Stimulated activated naive CD4-positive, alpha-beta T cell (primary cell): ENCODE measurements around the gene LRRC42.

Source experiments
- DNase-seq, 6 experiments: peaks; one replicate each; lab custom pipeline; 2025; lab: John Stamatoyannopoulos, UW

LRRC42 gene

DNA sequence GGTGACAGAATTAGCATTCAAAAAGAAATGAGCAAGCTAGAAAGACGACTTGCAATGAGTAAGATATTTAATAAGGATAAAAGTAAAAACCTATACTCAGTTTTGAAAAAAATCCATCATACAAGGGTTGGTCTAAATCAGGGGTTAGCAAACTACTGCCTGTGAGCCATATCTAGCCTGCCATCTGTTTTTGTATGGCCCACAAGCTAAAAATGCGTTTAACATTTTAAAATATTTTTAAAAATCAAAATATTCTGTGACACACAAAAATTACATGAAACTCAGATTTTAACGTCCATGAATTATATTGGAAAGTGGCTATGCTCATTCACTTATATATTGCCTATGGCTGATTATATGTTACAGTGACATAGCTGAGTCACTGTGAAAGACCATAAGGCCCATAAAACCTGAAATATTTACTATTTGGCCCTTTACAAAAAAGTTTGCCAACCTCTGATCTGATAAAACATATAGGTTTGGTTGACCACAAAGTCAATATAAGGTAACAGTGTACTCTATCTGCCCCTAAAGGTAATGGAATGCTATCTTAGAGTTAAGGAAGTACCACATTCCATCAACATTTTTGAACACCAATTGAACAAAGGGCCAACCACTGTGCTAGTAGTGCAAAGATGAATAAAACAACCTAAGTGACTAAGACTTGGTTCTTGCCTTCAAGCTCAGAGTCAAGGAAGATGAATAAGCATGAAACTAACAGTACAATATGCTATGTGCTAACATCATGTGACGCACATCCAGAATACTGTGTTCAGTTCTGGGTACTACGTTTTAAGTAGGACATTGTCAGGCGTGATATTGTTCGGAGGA is 3.8 kb upstream of the LRRC42 start:
- no peak for DNase-seq

DNA sequence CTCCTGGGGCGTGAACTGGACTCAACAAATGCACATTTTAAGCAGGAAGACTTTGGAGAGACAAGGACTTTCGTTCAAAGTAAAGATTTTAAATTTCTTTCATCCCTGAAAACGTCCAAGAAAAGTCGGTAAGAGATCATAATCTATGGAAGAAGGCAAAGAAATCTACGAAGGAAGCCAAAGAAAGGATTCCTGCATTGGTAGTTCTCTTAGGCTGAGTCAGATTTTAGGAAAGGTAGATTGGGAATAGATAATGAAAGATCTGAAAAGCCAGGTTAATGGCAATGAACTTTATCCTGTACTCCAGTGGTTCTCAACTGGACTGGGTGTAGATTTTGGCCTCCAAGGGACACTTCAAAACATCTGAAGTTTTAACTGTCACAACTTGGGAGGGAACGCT is 3.1 kb upstream of the LRRC42 start:
- no peak for DNase-seq

DNA sequence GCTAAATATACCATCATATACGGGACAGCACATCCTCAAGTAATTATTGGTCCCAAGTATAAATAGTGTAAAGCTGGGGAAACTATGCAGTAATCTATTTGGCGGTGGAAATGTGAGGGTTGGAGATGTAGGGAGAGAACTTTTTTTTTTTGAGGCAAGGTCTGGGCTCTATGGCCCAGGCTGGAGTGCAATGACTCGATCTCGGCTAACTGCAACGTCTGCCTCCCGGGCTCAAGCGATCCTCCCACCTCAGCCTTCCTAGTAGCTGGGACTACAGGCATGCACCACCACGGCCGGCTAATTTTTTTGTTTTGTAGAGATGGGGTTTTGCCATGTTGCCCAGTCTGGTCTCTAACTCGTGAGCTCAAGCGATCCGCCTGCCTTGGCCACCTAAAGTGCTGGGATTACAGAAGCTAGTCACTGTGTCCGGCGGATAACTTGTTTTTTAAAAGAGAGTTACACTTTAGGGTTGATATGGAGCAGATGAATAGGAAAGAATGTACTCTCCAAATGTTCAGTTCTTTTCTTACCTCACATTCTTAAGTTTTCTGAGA is 2.6 kb upstream of the LRRC42 start:
- DNase-seq, result no peak

DNA sequence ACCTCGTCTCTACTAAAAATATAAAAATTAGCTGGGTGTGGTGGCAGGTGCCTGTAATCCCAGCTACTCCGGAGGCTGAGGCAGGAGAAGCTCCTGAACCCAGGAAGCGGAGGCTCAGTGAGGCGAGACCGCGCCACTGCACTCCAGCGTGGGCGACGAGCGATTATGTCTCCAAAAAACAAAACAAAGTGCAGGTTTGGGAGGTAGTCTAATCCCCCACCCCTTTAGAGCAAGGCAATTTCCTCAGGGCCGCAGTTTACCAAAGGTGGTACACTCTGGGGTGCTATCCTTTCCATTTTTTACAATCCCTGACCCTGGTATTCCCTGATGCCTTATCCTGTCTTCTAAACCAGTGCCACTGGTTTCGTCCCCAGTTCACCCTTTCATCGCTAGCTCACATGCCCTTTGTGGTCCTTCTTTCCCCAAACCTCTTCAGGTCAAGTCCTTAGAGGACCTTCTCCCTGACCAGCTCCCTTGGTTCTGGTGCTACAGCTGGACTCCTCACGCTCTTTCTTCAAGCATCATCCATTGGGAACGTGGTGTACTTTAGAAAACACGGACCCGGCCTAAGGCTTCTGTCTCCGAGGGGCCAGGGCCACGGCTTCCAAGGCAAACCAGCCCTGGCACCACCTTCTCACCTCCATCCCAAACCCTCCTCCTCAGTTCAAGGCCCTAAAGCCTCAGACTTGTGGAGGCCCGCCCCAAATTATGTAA is 1.5 kb upstream of the LRRC42 start:
- DNase-seq, result no peak

DNA sequence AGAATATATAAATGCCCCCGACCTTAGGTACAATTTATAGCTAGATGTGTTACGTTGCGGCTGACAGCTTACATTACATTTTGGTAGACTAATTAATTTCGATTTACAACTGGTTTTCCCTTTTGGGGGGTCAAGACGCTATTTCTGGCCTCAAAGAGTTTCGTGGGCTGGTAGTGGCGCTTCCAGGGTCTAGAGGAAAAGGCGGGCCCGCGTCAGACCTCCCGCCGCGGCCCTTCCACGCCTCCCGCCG is 1.0 kb upstream of the LRRC42 start:
- peak in 1 of 6 experiments; percentile 59 for DNase-seq

DNA sequence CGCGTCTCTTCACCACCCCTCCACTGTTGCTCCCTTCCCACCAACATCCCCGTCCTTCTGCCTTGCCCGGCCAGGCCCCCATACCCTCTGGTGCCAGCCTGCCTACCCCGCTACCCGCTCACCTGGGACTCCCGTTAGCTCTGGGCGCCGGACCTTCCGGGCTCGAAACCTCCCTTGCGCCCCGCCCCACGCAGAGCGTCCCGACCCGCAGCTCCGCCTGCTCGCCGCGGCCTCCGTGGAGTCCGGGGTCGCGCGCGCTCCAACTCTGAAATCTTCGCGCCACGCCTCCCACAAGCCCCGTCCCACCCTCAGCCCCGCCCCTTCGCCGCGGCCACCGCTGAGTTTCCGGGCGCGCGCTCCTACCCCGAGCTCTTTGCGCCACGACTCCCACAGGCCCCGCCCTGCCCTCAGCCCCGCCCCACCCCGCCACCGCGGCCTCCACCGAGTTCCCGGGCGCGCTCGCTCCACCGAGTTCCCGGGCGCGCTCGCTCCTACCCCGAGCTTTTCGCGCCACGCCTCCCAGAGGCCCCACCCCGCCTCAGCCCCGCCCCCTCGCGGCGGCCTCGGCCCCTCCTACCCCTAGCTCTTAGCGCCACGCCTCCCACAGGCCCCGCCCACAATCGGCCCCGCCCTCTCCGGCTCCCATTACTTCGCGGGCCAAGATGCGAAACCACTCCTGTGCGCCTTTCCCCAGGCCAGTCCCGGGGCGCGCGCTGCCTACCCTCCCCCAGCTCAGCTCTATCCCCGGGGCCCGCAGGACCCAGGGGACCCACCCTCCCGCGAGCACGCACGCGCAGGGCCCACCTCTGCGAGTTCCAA is 508 bp upstream of the LRRC42 start, which contains the start of gene IFT25:
IFT25 (minus strand) TSS at position 267 of the 819 bp plus-strand sequence. CDS start 5,617 bp downstream, outside the sequence.
- DNase-seq, result peak; percentile 96 to 100 (median 98)

DNA sequence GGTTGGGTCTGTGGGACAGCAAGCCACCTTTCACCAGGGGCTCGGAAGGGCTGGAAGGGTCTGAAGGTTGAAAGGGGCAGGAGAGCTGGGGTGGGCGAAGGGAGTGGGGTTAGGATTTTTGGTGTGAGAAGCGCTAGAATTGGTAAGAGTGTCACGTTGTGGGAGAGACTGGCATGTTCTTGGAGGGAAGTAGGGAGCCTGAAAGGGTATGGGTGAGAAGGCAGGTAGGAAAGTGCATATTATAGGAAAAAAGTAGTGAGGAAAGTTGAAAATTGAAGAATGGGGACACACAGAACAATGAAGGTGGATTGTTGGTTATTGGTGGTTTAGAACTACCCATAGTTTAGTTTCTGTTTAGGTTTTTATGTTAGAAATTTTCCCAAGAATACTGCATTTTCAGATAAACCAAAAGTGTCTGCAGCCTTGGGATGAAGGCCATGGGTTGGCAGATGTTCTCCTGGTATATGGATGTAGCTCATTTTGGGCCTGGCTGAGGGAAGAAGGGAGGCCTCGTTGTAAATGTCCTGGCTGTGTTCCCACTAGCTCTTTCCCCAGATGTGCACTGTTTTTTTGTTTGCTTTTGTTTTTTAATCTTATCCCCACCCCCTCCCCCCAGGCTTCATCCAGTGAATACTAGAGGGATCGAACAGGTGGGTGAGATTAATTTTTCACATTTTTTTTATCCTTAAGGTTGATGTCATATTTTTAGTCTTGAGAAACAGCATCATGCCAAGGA is 1.2 kb downstream of the LRRC42 start:
- DNase-seq, result no peak

DNA sequence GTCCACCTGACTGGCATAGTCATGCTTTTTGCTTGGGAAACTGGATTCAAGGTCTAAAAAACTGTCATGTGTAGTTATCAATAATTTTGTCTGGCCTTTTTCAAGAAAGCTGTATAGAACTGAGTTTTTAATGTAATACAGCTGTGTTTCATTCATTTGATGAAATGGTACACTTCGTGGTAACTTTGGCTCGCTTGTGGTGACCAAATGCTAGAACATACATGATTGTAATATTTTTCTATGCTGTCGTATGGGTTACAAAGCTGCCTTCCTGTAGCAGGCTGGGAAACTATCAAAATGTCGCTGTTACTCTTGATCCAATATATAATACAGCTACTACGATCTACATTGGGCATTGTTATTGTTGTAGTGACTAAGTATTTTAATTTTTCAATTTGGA is 2.1 kb downstream of the LRRC42 start:
- DNase-seq, result no peak

DNA sequence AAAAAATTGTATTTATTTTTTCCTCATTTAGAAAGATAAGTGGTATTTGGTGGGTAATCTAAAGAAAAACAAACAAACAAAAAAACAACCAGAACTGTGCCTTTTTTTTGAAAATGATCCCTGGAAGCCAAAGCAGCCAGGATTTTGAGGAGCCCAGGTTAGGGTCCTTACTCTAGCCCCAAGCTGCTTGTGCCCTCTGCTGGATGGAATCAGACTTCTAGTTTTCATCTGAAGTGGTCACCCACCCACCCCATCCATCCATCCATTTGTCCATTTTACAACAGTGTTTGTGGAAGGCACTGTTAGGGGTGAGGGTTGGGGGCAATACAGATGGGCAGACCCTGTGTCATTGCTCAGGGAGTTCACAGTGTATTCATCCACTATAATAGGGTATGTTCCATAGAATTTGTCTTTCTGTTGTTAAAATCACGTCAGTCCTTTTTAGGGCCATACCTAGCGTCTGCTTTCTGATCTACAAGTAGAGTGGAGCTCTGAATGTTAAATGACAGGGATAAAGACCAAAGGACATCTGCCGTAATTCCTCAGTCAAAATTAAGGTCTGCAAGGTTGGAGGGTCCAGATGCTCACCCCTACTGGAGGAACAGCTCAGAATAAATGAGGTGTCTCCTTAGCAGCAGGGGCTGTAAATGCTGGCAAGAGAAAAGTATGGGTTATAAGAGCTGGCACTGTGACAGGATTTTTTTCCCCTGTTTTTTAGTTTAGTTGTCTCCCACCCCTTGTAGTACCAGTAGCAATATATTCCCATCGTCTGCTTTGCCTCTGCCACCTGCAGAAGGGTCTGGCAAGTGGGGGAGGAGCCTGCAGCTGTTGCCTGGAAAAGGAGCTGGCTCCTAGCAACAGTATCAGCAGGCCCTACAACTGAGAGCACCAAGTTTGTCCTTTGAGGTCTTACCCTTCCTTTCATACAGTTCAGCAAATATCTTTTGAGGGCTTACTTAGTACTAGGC is 3.2 kb downstream of the LRRC42 start:
- peak in 2 of 6 experiments; percentile 9 to 14 for DNase-seq

DNA sequence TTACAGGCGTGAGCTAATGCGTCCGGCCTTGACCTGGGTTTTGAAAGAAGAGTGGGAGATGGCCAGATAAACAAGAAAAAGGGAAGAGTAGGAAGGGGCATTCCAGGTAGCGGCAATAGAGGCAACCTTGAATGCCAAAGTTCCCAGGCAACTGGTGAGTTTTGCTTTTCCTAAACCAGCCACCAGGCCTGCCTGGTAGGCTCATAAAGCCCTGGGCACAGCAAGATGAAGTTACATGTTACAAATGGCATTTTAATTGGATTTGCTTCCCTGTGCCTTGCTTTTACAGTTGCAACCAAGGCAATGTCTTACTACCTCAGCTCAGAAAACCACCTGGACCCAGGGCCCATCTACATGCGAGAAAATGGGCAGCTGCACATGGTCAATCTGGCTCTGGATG is 5.5 kb downstream of the LRRC42 start:
- DNase-seq, result no peak

DNA sequence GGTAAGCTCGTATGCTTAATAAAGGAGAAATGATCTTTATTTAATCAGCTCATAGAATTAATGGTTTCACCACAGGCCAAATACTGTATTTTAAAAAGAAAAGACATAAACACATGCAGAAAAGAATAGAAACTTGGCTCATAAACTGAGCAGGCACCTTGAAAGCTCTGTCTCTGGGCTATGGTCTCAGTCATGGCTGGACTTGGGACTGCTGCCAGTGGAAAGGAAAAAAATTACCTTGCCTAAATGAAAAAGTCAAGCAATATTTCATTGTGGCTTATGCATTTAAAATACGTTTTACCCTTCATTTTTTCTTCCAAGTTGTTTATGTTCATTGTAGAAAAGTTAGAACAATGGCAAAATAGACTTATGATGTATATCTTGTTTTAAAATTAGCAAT is 8.0 kb downstream of the LRRC42 start:
- DNase-seq, result no peak

DNA sequence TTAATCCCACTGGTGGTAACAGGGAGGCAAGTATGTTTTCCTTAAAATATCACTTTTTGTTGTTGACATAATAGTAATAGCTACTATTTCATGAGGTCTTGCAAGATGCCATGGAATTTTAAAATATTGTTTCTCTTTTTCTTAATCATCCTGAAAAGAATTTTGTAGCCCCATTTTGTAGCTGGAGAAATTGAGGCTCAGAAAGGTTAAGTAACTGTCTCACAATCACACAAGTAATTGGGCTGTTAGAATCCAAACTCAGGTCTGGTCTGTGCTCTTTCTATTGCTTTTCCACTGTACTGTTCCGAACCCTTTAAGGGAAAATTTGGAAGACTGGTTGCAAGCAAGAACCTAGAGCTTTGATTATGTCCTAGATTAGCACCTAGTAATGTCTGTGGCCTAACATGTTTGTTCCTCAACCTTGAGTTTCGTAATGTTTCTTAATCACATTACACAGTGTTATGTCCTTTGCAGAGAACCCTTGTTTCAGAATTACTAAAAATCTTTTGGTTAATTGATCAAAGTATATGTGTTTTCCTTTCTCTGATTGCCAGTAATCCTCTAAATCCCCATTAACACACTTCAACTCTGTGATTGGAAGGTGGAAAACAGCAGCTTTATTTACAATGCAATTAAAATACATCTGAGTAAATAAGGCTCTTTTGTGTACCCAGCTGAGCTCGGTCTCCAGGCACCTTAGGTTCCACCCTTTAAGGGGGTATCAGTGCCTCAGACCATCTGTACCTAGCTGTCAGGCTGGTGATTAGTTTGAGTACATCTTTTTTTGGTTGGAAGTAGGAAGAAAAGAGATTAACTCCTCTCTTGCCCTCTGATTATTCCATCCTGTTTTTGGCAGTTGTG is 10.4 kb downstream of the LRRC42 start:
- DNase-seq, result no peak

DNA sequence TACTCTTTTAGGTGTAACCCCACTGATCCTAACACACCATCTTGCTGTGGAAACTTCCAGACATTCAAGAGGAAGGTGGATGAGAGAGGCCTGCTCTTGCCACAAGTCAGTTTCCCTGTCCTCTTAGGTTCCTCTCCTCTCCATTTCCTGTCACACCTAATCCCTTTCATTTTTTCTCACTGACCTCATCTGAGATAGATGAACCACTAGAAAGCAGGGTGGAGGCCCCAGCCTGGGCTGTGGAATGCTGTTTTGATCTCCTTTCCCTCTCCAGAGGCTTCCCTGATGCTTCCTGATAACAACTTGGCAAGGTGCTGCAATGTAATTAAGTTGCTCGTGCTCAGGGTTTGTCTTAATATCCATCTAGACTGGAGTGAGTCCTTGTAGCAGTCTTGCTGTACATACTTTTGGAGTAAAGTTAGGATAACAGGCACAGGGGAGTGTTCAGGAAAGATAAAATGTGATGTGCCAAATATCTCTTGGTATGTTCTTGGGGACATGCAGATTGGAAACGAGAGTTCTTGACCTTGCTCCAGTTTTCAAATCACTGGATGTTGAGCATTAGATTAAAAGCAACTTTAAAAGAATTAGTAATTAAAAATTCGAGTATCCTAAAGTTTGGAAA is 11.2 kb downstream of the LRRC42 start:
- DNase-seq, result no peak

DNA sequence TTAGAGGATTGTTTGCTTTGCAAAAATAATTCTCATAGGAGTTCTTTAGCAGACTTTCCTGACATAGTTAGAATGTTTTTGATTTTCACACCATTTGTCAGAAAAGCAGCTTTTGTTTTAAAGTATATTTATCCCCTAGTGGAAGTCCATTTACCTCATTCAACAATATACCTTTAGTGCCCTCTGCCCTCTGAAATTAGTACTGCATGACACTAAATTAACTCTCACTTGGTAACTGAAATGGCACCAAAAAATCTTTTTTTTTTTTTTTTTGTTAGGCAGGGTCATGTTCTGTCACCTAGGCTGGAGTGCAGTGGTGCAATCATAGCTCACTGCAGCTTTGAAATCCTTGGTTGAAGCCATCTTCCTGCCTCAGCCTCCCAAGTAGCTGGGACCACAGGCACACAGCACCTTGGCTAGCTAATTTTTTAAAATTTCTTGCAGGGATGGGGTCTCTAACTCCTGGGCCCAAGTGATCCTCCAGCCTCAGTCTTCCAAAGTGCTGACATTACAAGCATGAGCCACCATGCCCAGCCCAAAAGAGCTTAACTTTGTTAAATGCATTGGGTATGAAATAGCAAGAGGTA is 13.6 kb downstream of the LRRC42 start:
- peak in 3 of 6 experiments; percentile 25 to 57 (median 51) for DNase-seq

DNA sequence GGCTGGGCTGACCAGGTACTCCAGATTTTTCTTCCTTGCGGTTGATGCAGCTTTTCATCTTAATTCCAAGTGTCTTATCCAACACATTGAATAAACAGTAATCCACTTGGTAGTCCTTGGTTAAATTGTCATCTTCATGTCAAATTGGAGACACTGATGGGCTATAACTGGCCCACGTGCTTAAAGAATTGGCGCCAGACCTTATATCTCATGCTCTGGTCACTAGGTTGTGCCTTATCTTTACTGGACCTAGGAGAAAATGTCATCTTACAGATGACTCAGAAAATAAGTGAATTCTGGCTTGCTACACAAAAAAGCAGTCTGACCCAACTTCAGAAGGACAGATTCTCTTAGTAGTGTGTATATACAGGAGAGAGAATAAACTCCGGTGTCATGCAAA is 16.2 kb downstream of the LRRC42 start:
- DNase-seq, result no peak

DNA sequence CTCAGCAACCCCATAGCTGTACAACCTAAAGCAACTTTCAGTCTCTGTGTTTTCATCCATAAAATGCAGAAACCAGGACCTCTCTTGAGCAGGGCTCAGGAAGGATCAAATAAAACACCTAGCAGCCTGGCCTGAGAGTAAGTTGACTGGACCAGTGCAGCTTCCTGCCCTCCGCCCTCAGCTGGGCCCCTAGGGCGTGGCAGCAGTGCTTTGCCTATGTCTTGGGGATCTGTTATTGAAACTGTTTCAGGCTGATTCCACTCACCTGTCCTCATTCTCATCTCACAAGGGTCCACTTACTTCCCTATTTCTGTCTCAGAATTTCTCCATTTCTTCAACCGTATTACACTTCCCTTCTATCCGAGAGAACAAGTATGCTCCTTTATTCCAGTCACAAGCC is 17.3 kb downstream of the LRRC42 start:
- DNase-seq, result no peak

DNA sequence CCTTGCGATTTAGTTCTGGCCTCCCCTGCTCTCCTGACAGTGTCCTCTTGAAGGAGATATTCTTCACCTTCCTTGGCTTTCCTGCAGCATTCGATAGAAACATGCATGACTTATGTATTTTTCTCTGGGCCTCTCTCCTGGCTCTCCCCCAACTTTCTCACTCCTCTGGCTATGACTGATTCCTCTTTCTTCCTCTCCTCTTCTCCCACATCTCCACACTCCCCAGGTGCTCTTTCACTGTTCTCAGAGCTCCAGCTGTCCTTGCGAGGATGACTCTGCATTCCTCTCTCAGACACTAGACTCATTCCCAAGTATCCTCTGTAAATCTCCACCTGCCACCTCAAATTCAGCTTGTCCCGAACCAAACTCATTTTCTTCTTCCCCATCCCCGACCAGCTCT is 18.0 kb downstream of the LRRC42 start:
- no peak for DNase-seq

DNA sequence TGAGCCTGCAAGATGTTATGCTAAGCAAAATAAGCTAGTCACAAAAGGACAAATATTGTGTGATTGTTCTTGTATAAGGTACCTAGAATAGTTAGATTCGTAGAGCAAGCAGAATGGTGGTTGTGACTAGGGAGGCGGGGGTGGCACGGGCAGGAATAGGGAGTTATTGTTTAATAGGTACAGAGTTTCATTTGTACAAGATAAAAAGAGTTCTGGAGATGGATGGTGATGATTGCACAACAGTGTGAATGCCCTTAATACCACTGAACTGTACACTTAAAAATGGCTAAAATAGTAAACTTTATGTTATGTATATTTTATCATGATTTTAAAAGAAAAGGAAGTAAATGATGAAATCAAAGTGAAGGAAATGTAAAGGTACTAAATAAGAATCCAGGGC is 20.6 kb downstream of the LRRC42 start:
- no peak for DNase-seq
